ENCODE data around the gene NME8. TPM values are rescaled to one million over a fixed set of nuclear protein-coding genes. Genes with fewer than 3 reads are reported as not detected.
A peak's percentile ranks its signal among the peaks of the same experiment; 100 is the strongest.

Gene NME8
- total RNA-seq, 2 experiments from 2014 or later: not detected

DNA sequence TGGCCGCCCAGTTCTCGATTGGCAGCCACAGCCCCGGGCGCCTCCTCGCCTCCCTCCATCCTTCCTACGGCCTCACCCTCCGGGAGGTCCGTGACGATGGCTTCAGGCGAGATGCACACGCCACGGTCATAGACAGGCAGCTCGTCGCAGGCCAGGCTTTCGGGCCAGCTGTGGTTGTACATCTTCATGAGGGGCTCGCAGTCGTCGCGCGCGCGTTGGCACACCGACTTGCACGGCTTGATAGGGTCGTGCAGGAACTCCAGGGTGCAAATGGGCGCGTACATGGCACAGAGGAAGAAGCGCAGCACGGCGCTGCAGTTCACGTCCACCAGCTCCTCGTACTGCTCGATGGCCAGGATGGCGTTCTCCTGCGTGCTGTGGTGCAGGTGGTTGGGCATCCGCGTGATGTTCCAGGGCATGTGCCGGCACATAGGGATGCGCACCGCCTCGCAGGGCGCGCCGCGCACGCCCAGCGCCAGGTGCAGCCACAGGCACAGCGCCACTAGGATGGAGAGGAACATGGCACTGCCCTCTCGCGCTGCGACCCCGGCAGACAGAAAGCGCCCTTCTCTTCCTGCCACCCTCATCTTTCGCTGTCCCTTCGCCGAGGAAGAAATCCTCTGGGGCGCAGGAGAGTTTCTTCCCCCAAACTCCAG lies 67.7 kb downstream of the NME8 start:
- ChIA-PET CTCF (interaction anchor here (1.4 kb wide), 1 partner anchor 419 kb away, joined by 4 read pairs; no protein-coding TSS in a partner anchor), POLR2A (no interaction called here)
- Mint-ChIP-seq H3K27me3 (peaks cover 75% of the 10 kb centered on the region), H3K4me1 (peaks cover 16% of the 10 kb centered on the region), H3K27ac (no peak overlapping the region), H3K4me3 (peak overlapping the region; percentile 38), H3K9me3 (no peaks in the 10 kb centered on the region), H3K36me3 (ENCODE audit: low read depth) (no peaks in the 10 kb centered on the region)
- DNase-seq: no peak

DNA sequence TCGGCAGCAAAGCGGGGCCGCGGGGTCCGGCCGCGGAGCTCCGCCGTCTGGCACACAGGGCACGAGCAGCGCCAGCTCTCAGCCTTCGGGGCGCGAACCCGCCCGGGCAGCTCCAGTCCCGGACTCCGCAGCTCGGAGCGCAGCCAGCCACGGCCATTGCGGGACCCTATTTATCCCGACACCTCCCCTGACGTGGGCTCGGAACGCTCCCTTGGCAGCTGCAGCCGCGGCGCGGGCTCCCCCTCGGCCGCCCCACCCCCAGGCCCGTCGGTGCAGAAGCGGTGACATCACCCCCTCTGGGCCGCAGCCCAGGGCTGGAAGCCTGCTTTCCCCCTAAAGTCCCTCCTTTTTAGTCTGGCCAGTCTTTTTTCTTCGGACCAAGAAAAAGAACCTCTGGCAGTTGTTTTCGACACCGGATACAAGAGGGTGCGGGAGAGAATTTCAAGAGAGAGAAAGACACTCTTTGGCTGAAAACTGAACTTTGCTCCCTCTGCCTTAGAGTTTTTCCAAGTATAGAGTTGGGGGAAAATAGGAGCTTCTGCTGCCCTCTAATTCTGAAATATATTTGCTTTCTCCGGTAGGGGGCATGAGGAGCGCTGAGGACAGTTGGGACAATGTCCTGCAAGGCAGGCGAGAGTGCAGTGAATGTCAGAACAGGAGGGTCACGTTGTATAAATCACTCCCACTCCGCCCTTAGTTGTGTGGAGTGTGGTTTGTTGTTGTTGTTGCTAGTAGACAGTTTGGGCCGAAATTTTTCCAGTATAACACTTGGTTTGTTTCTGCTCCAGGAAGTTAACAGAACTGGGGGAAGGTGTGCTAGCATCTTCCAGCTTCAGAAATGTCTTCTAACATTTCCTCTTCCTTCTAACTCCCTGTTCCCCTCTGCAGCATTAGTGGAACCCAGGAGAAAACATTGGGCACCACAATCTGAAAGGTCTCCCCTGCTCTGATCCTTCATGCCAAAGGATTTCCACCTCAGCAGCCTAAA lies 68.6 kb downstream of the NME8 start, which contains the start of gene SFRP4:
Gene SFRP4, minus strand, starts transcription at position 145 of the 988 bp plus-strand sequence. CDS start 280 bp downstream, outside the sequence.
- peaks cover 77% of the 10 kb centered on the region for H3K27me3 Mint-ChIP-seq
- POLR2A ChIA-PET: no interaction called here

DNA sequence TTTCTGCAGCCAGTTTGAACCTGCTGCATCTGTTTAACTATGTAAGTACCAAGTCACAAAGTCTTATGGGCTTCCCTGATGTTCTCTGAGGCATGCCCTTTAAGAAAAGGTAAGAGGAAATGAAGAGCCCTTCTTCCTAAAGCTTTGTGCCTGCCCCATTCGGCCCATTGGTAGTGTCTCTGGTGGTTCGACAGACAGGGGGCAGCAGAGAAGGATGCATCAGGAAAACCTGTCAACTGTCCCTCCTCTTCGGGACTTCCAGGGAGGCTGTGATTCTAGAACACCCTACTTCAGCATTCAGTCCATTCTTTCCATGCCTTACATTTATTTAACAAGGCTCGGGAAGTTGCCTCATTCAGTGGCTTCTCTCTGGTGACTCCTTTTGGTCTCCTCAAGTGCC lies 70.1 kb downstream of the NME8 start:
- POLR2A ChIA-PET: no interaction called here
- CTCF ChIA-PET: no interaction called here
- peaks cover 20% of the 10 kb centered on the region for H3K4me1 Mint-ChIP-seq
- no peak overlapping the region for H3K4me3 Mint-ChIP-seq
- H3K27ac Mint-ChIP-seq: no peak overlapping the region
- H3K9me3 Mint-ChIP-seq: no peaks in the 10 kb centered on the region
- H3K27me3 Mint-ChIP-seq: peaks cover 77% of the 10 kb centered on the region
- H3K36me3 Mint-ChIP-seq (ENCODE audit: low read depth): no peaks in the 10 kb centered on the region
- no peak for DNase-seq

More for the DNA sequence above, 68.6 kb downstream of the NME8 start, which contains the start of gene SFRP4:
- peak within 1 kb of the TSS; percentile 38 for H3K4me3 Mint-ChIP-seq
- H3K9me3 Mint-ChIP-seq: no peaks in the 10 kb centered on the region
- no peak within 1 kb of the TSS for H3K27ac Mint-ChIP-seq
- H3K4me1 Mint-ChIP-seq: peaks cover 20% of the 10 kb centered on the region
- H3K36me3 Mint-ChIP-seq (ENCODE audit: low read depth): no peaks in the 10 kb centered on the region
- no peak for DNase-seq
- CTCF ChIA-PET: interaction anchor here (1.0 to 1.8 kb wide), 3 partner anchors 11 to 419 kb away, joined by 3 to 5 read pairs (median 4); no protein-coding TSS in a partner anchor

DNA sequence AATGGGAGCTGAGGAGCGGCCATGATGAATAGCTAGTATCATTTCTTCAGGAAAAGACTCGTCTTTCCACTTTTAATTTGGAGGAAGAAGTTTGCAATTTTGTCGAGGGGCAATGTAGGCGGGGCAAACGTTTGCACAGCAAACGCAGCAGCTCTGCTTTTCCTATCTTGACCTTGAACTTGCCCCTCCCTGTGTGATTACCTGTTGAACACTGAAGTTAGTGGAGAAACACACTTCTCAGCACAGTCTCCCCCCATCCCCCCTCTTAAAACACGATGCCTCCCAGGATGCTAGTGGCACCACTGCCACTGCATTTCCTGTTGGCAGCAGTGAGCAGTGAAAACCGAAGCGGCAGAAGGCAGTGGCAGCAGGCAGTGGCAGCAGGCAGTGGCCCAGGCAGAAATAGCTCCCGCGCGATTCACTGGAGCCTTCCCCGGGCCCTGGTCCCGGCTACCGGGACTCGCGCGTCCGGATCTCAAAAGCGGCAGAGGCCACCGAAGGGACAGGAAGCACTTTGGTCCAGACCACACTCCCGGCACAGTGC lies 72.0 kb downstream of the NME8 start, which contains the start of gene EPDR1:
Gene EPDR1, plus strand, starts transcription at position 336 of the 544 bp plus-strand sequence. CDS start 300 bp downstream, outside the sequence.
- Mint-ChIP-seq H3K27ac (peak within 1 kb of the TSS; percentile 6), H3K36me3 (ENCODE audit: low read depth) (no peaks in the 10 kb centered on the region), H3K4me3 (peak within 1 kb of the TSS; percentile 66), H3K9me3 (peaks cover 3% of the 10 kb centered on the region), H3K27me3 (peaks cover 65% of the 10 kb centered on the region), H3K4me1 (peaks cover 20% of the 10 kb centered on the region)
- peak; percentile 38 for DNase-seq
- ChIA-PET POLR2A (no interaction called here), CTCF (interaction anchor here (1.4 kb wide), 1 partner anchor 13 kb away, joined by 3 read pairs; no protein-coding TSS in a partner anchor)

DNA sequence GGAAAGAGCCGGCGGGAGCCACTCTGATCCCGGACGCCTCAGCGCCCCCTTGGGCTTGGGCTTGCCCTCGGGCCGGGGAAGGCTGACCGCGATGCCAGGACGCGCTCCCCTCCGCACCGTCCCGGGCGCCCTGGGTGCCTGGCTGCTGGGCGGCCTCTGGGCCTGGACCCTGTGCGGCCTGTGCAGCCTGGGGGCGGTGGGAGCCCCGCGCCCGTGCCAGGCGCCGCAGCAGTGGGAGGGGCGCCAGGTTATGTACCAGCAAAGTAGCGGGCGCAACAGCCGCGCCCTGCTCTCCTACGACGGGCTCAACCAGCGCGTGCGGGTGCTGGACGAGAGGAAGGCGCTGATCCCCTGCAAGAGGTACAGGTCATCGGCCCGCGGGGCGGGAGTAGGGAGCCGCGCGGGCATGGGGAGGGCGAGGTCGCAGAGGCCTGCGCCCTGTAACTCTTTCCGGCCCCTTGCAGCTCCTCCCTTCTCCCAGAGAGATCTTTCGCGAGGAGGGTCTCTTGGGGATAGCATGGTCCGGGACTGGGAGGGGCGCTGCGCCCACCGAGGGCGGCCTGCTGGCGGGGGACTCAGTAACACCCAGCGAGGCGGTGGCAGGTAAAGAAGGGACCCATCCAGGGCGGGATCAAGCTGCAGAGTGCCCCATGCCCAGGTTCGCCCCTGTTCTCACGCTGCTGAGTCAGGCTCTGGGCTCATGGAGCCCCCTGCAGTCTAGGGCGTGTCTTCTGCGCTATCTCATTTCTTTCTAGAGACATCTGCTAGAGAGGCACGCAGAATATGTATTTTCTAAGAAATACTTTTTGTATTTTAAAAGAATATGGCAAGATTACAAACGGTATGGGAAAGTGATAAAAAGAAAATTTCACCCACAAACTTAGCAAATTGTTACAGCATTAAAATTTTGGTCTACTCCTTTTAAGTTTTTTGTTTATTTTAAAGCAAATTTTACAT lies 72.7 kb downstream of the NME8 start:
- CTCF ChIA-PET: interaction anchor here (1.4 kb wide), 1 partner anchor 14 kb away, joined by 3 read pairs; no protein-coding TSS in a partner anchor
- Mint-ChIP-seq H3K9me3 (peaks cover 4% of the 10 kb centered on the region), H3K36me3 (ENCODE audit: low read depth) (no peaks in the 10 kb centered on the region), H3K4me3 (peak overlapping the region; percentile 66), H3K4me1 (peaks cover 17% of the 10 kb centered on the region), H3K27me3 (peaks cover 58% of the 10 kb centered on the region), H3K27ac (no peak overlapping the region)
- POLR2A ChIA-PET: no interaction called here
- DNase-seq: no peak

DNA sequence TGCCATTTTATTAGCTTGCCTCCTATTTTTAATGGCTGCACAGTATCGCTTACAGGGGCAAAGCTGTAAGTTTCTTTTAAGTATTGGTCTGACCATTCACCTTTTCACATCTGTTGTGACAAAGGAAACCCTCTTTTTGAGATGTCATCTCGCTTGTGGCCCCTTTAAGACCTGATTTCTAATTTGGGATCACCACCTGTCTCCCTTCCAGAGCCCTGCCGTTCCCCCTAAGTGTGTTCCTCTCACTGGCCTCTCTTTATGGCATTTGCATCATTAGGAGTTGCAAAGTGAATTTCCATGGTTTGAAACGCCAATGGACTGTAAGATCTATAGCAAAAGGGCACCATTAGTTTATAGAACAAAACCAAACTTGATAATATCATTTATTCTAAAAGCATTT lies 73.5 kb downstream of the NME8 start:
- Mint-ChIP-seq H3K9me3 (peaks cover 5% of the 10 kb centered on the region), H3K27me3 (peaks cover 54% of the 10 kb centered on the region)
- CTCF ChIA-PET: no interaction called here

DNA sequence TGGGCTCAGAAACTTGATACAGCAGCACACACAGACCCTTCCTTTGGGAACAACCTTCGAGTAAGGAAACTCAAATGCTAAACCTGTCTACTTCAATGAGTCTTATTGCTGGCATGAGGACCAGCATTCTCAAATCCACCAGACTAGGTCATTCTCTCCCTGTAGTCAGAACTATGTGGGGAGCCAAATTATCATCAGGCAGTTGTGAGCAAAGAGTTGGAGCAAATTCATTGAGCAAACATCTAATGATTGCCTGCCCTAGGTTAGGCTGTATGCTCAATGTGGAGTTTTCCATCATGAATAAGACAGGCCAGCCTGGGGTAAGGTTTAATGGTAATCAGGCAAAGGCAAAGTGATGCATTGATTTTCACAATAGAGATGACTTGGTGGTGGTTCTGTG lies 75.6 kb downstream of the NME8 start:
- ChIA-PET POLR2A (no interaction called here), CTCF (no interaction called here)
- Mint-ChIP-seq H3K4me1 (peaks cover 10% of the 10 kb centered on the region), H3K4me3 (no peak overlapping the region), H3K36me3 (ENCODE audit: low read depth) (no peaks in the 10 kb centered on the region), H3K9me3 (peaks cover 5% of the 10 kb centered on the region), H3K27ac (no peak overlapping the region), H3K27me3 (peaks cover 35% of the 10 kb centered on the region)
- no peak for DNase-seq

More for the DNA sequence above, 73.5 kb downstream of the NME8 start:
- H3K36me3 Mint-ChIP-seq (ENCODE audit: low read depth): no peaks in the 10 kb centered on the region
- H3K4me3 Mint-ChIP-seq: no peak overlapping the region
- POLR2A ChIA-PET: no interaction called here
- H3K27ac Mint-ChIP-seq: no peak overlapping the region
- peaks cover 14% of the 10 kb centered on the region for H3K4me1 Mint-ChIP-seq
- DNase-seq: no peak

DNA sequence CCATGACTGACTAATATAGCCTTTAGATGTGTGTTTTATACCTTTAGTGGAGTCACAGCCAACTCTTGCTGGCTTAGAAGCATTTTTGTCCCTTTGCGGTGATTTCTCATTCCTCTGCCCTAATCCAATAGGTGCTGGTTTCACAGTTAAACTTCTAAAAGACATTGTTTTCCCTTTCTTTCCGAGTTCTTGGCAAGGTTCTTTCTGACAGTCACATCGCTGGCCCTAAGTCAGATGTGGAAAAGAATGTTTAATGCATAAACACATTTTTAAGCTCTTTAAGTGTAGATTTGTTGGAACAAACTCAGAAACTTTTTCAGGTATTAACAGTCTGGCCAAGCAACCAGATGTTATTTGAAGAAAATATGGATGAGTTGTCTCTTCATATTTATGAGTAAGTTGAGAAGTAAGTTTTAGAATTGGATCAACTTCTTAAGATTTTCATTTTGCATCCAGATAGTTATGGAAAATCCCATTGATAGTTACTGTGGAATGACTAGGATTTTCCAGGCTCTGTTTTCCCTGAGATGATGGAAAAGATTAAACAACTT lies 76.2 kb downstream of the NME8 start:
- H3K27me3 Mint-ChIP-seq: peaks cover 30% of the 10 kb centered on the region
- peaks cover 5% of the 10 kb centered on the region for H3K9me3 Mint-ChIP-seq
- H3K4me3 Mint-ChIP-seq: no peak overlapping the region
- POLR2A ChIA-PET: no interaction called here
- DNase-seq: no peak
- CTCF ChIA-PET: no interaction called here
- H3K36me3 Mint-ChIP-seq (ENCODE audit: low read depth): no peaks in the 10 kb centered on the region
- H3K4me1 Mint-ChIP-seq: peaks cover 10% of the 10 kb centered on the region
- no peak overlapping the region for H3K27ac Mint-ChIP-seq

DNA sequence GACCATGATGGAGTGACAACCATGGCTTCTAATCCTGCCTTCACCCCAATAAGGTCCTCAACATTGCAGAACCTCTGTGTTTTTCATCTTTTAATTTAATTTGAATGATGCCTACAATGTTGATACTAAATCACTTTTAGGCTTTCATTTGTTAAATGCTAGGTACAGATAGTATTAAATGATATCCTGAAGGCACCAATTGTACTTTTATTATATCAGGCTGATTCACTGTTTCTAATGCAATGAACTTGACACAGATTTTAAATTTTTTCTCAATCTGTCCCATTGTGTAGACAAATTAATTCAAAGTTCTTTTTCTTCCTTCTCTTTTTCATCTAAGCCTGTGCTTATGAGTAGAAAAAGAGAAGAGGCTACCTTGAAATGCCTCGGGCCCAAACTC lies 77.2 kb downstream of the NME8 start:
- no peak overlapping the region for H3K27ac Mint-ChIP-seq
- DNase-seq: no peak
- H3K4me3 Mint-ChIP-seq: no peak overlapping the region
- H3K36me3 Mint-ChIP-seq (ENCODE audit: low read depth): no peaks in the 10 kb centered on the region
- ChIA-PET POLR2A (no interaction called here), CTCF (no interaction called here)
- H3K4me1 Mint-ChIP-seq: peaks cover 4% of the 10 kb centered on the region
- H3K9me3 Mint-ChIP-seq: peaks cover 5% of the 10 kb centered on the region
- peaks cover 19% of the 10 kb centered on the region for H3K27me3 Mint-ChIP-seq

DNA sequence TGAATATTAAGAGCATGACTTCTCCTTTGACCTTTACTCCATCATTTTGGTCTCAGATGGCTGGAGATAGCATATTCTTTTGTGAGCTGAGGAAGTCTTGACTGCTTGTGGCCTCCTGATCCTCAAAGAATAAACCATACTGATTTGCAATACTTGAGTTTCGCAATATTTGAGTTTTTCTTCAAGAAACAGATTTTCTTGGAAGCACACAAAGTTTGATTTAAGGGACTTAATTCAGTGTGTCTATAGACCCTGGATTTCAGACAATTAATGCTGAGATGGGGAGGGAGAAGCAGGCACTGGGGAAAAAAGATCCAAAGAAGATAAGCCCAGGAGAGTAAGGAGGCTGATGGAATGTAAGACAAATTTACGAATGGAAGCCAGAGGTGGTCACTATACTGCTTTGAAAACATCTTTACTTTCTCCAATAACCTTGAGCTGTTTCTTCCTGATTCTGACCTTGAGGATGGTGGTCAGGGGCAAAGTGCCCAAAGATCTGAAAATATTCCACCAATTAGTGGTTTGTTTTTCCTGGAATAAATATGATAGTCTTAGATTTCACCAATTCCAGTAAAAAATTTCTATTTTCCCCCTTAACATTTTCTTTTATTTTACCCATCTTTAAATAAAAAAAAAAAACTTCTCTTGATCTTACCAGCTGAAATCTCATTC lies 79.5 kb downstream of the NME8 start:
- Mint-ChIP-seq H3K36me3 (ENCODE audit: low read depth) (no peaks in the 10 kb centered on the region), H3K4me1 (no peaks in the 10 kb centered on the region), H3K27me3 (peaks cover 9% of the 10 kb centered on the region), H3K4me3 (no peak overlapping the region), H3K27ac (no peak overlapping the region), H3K9me3 (peaks cover 5% of the 10 kb centered on the region)
- DNase-seq: no peak
- ChIA-PET CTCF (interaction anchor here (1.4 kb wide), 1 partner anchor 11 kb away, joined by 5 read pairs; the partner anchor contains the start of gene SFRP4), POLR2A (no interaction called here)

DNA sequence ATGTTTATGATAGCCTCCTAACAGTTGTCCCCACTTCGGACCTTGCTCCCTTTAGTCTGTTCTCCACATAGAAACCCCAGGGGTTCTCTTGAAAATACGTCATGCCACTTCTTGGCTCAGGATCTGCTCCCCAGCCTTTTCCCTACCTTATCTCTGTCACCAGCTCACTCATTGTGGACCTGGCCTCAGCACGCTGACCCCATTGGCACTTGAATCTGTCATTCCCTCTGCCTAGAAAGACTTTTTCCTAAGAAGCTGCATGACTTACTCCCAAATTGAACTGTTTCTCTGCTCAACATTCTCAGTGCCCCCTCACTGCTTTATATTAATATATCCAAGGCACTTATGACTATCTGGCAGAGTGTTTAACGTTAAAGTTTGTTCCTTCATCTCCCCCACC lies 80.5 kb downstream of the NME8 start:
- Mint-ChIP-seq H3K36me3 (ENCODE audit: low read depth) (no peaks in the 10 kb centered on the region), H3K4me3 (no peak overlapping the region), H3K4me1 (no peaks in the 10 kb centered on the region), H3K27me3 (peaks cover 4% of the 10 kb centered on the region), H3K9me3 (peaks cover 5% of the 10 kb centered on the region), H3K27ac (no peak overlapping the region)
- ChIA-PET CTCF (interaction anchor here (1.4 kb wide), 1 partner anchor 11 kb away, joined by 5 read pairs; the partner anchor contains the start of gene SFRP4), POLR2A (no interaction called here)
- no peak for DNase-seq

Measured in activated CD4-positive, alpha-beta T cell treated with anti-CD3 and anti-CD28 coated beads, Interleukin-2, amount 10 ng/mL, durations not matched to agents 7 days and 5 days (primary cell).